GM19438 (cell line): Measurements from ENCODE around the gene VPS16.

Source experiments
- ATAC-seq: cut with Tn5 transposase; IDR thresholded peaks from one replicate; pipeline ENCODE4 v1.9.1; 2021; ENCODE audit warnings: low read depth; ENCODE audit not compliant: unreplicated experiment

VPS16 gene

GRCh38 chr20:2833761-2834160, 6.8 kb upstream of the VPS16 start:
- ATAC-seq = no peak

GRCh38 chr20:2834401-2835110, 6.0 kb upstream of the VPS16 start:
- no peak for ATAC-seq

GRCh38 chr20:2835331-2835796, 5.2 kb upstream of the VPS16 start:
- ATAC-seq = no peak

- ATAC-seq = no peak
Measured at GRCh38 chr20:2836035-2836434, 4.5 kb upstream of the VPS16 start.

- ATAC-seq = no peak
Measured at GRCh38 chr20:2837221-2837960, 3.2 kb upstream of the VPS16 start.

GRCh38 chr20:2838170-2838797, 2.3 kb upstream of the VPS16 start:
- no peak for ATAC-seq

GRCh38 chr20:2838847-2839671, 1.5 kb upstream of the VPS16 start:
- ATAC-seq = no peak

GRCh38 chr20:2839732-2840137, 810 bp upstream of the VPS16 start:
- ATAC-seq = no peak

- peak; percentile 50 for ATAC-seq
Measured at GRCh38 chr20:2840967-2841531, 504 bp downstream of the VPS16 start.

GRCh38 chr20:2845607-2846006, 5.1 kb downstream of the VPS16 start:
- no peak for ATAC-seq

- ATAC-seq = no peak
Measured at GRCh38 chr20:2846698-2847097, 6.2 kb downstream of the VPS16 start.

- ATAC-seq = no peak
Measured at GRCh38 chr20:2847802-2848201, 7.3 kb downstream of the VPS16 start.

GRCh38 chr20:2849529-2849928, 9.0 kb downstream of the VPS16 start:
- no peak for ATAC-seq

- no peak for ATAC-seq
Measured at GRCh38 chr20:2851086-2851485, 10.5 kb downstream of the VPS16 start.

GRCh38 chr20:2858591-2858990, 18.0 kb downstream of the VPS16 start:
- ATAC-seq = no peak

- no peak for ATAC-seq
Measured at GRCh38 chr20:2859330-2860121, 19.0 kb downstream of the VPS16 start.

GRCh38 chr20:2864626-2865025, 24.1 kb downstream of the VPS16 start:
- ATAC-seq = no peak

- ATAC-seq = no peak
Measured at GRCh38 chr20:2865101-2865500, 24.6 kb downstream of the VPS16 start.

- ATAC-seq = no peak
Measured at GRCh38 chr20:2865630-2866029, 25.1 kb downstream of the VPS16 start.

- ATAC-seq = no peak
Measured at GRCh38 chr20:2866236-2866635, 25.7 kb downstream of the VPS16 start.
